PC-3 (cell line): ENCODE measurements around the gene CCR4. TPM values are rescaled to one million over a fixed set of nuclear protein-coding genes. Genes with fewer than 3 reads are reported as not detected.
"Not testable (repeated sequence)": the region's sequence is repeated elsewhere in the genome, so short reads cannot be mapped to it uniquely, and the experiment has no call there.

Experiments
- ATAC-seq: fragments of 200-7000 bp; cut with Tn5 transposase; 2 replicates; pipeline ENCODE4 v1.9.1; 2020; ENCODE audit warnings: mild to moderate bottlenecking, moderate library complexity
- BruUV-seq: library from RNA; stranded (reverse); fragments of 400-500 nt; replicated peaks from 2 replicates; lab custom pipeline; 2021; lab: Mats Ljungman, UMichigan
- CTCF ChIA-PET: fragments of 300-600 bp; sonication (Branson Sonifier 250); formaldehyde crosslinking; loops from one replicate; lab custom pipeline; 2022; ENCODE audit warnings: antibody characterized with exemption; lab: Charles Lee
- POLR2A ChIA-PET: fragments of 300-600 bp; sonication (Branson Sonifier 250); formaldehyde crosslinking; loops from one replicate; lab custom pipeline; 2022; ENCODE audit warnings: antibody characterized with exemption; ENCODE audit not compliant: unreplicated experiment; lab: Charles Lee
- DNase-seq: peaks from one replicate; pipeline ENCODE4 v3.0.0-alpha.2; 2015
- H2AFZ ChIP-seq: fragments of 300-600 bp; sonication (generic); 2 replicates; pipeline ENCODE4 v1.6.0; 2016; ENCODE audit warnings: antibody characterized with exemption, low read length
- H3F3A ChIP-seq: fragments of 300-600 bp; sonication (generic); one replicate; pipeline ENCODE4 v1.6.0; 2017; ENCODE audit warnings: antibody characterized with exemption, low read length, control low read depth, mild to moderate bottlenecking; ENCODE audit not compliant: unreplicated experiment
- H3K27ac ChIP-seq: fragments of 300-600 bp; sonication (generic); 2 replicates; pipeline ENCODE4 v1.5.1; 2016; ENCODE audit warnings: mild to moderate bottlenecking, low read length
- H3K27me3 ChIP-seq: fragments of 300-600 bp; sonication (generic); 2 replicates; pipeline ENCODE4 v1.6.1; 2016; ENCODE audit warnings: low read length, mixed read lengths
- H3K36me3 ChIP-seq: fragments of 300-600 bp; sonication (generic); 2 replicates; pipeline ENCODE4 v1.6.1; 2016; ENCODE audit warnings: low read depth, mixed run types, low read length, mixed read lengths
- H3K4me1 ChIP-seq: fragments of 300-600 bp; sonication (generic); 2 replicates; pipeline ENCODE4 v1.5.1; 2016; ENCODE audit warnings: low read length; ENCODE audit not compliant: insufficient read depth
- H3K4me2 ChIP-seq: fragments of 300-600 bp; sonication (generic); 2 replicates; pipeline ENCODE4 v1.6.0; 2016; ENCODE audit warnings: low read length
- H3K4me3 ChIP-seq: fragments of 300-600 bp; sonication (generic); 2 replicates; pipeline ENCODE4 v1.5.1; 2016; ENCODE audit warnings: mild to moderate bottlenecking, low read length, mixed read lengths
- H3K79me2 ChIP-seq: fragments of 300-600 bp; sonication (generic); 2 replicates; pipeline ENCODE4 v1.6.1; 2017; ENCODE audit warnings: low read length, mixed read lengths
- H3K9ac ChIP-seq: fragments of 300-600 bp; sonication (generic); 2 replicates; pipeline ENCODE4 v1.6.0; 2016; ENCODE audit warnings: mild to moderate bottlenecking, low read length
- H3K9me2 ChIP-seq: fragments of 300-600 bp; sonication (generic); replicated peaks from 2 replicates; pipeline ENCODE4 v1.6.1; 2016; ENCODE audit warnings: mixed run types, low read length, mixed read lengths
- H3K9me3 ChIP-seq: fragments of 300-600 bp; sonication (generic); 2 replicates; pipeline ENCODE4 v1.6.1; 2016; ENCODE audit warnings: low read length, mixed read lengths
- H4K20me1 ChIP-seq: fragments of 300-600 bp; sonication (generic); 2 replicates; pipeline ENCODE4 v1.6.1; 2016; ENCODE audit warnings: low read length, mixed read lengths
- CTCF ChIP-seq: fragments of 300-600 bp; sonication (generic); conservative IDR thresholded peaks from 2 replicates; pipeline ENCODE4 v1.5.1; 2017; ENCODE audit warnings: antibody characterized with exemption, low read depth, mild to moderate bottlenecking, low read length
- EZH2 ChIP-seq: fragments of 300-600 bp; sonication (generic); IDR thresholded peaks from one replicate; pipeline ENCODE4 v1.6.1; 2017; ENCODE audit warnings: antibody characterized with exemption, mild to moderate bottlenecking, low read length; ENCODE audit not compliant: unreplicated experiment
- EZH2phosphoT487 ChIP-seq: fragments of 300-600 bp; sonication (generic); IDR thresholded peaks from 2 replicates; pipeline ENCODE4 v1.6.1; 2018; ENCODE audit warnings: mild to moderate bottlenecking, antibody characterized with exemption, low read length, borderline replicate concordance
- intact Hi-C: fragments of 100-400 bp; cut with micrococcal nuclease; formaldehyde crosslinking; loops from 2 replicates; pipeline ENCODE4 v1.9.0; 2023
- total RNA-seq: library from RNA; depleted of rRNA; stranded (reverse); fragments of >200 nt; gene quantifications from 2 replicates; pipeline ENCODE4 v1.2.3, GENCODE V29; 2014

CCR4 gene
- total RNA-seq, 1 experiment from 2014 or later: 0.29 TPM

DNA sequence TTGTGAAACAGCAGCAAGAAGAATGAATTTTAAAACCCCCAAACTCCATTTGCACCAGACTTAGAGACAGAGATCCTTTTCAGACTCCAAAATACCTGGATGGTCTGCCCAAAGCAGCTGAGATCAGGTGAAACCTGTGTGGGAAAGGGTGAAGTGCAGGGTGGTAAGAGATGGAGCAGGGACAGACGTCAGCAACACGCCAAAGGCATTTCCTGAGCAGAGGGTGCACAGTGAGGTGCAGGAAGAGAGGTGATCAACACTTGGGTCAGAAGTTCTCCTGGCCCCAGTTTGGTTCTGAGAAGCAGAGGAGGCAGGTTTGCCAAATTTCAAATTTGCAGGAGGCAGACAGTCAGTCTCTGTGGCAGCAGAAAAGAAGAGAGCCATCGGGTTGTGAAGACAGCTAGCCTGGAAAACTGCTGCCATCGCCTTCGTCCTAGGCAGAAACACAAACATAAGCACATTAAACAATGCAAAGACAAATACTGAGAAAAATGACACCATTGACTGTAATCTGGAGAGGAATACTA, 9.8 kb downstream of the CCR4 start:
- Histone ChIP-seq H3K4me3 (no peak overlapping the region), H3K4me2 (no peak overlapping the region), H3K79me2 (no peaks in the 10 kb centered on the region), H3K9me2 (no peaks in the 10 kb centered on the region), H3K4me1 (no peaks in the 10 kb centered on the region), H3K36me3 (0 out of 2 replicates have a peak, but pooled peaks cover 4% of the 10 kb centered on the region), H3K9me3 (0 out of 2 replicates have a peak, but pooled peaks cover 10% of the 10 kb centered on the region), H2AFZ (no peak overlapping the region), H3F3A (no peaks in the 10 kb centered on the region), H3K27ac (no peak overlapping the region), H3K9ac (no peak overlapping the region), H4K20me1 (no peaks in the 10 kb centered on the region), H3K27me3 (no peaks in the 10 kb centered on the region)
- POLR2A ChIA-PET: no interaction called here
- DNase-seq (no peak), ATAC-seq (no peak)
- CTCF ChIA-PET: no interaction called here
- intact Hi-C loops: no loop called here
- TF ChIP-seq EZH2phosphoT487 (no peak), EZH2 (no peak), CTCF (no peak)
- no TSS peak for BruUV-seq

- H3K27me3 ChIP-seq: no peaks in the 10 kb centered on the region
- POLR2A ChIA-PET: no interaction called here
- CTCF ChIA-PET: no interaction called here
- ATAC-seq (no peak), DNase-seq (no peak)
- no peak overlapping the region for H3K4me3 ChIP-seq
- no peak overlapping the region for H2AFZ ChIP-seq
- intact Hi-C loops: no loop called here
- H3K9me2 ChIP-seq: no peaks in the 10 kb centered on the region
- no peak overlapping the region for H3K4me2 ChIP-seq
- H3K4me1 ChIP-seq: peaks cover 3% of the 10 kb centered on the region; the same call in 1 of the 2 replicates
- TF ChIP-seq EZH2phosphoT487: no peak
- no peak for TF ChIP-seq EZH2
- no peak for TF ChIP-seq CTCF
- H4K20me1 ChIP-seq: no peaks in the 10 kb centered on the region
- H3F3A ChIP-seq: no peaks in the 10 kb centered on the region
- H3K9ac ChIP-seq: no peak overlapping the region
- H3K79me2 ChIP-seq: no peaks in the 10 kb centered on the region
- H3K9me3 ChIP-seq: 0 out of 2 replicates have a peak, but pooled peaks cover 10% of the 10 kb centered on the region
- no peak overlapping the region for H3K27ac ChIP-seq
- H3K36me3 ChIP-seq: 0 out of 2 replicates have a peak, but pooled peaks cover 4% of the 10 kb centered on the region
- no TSS peak for BruUV-seq
These were observed 12.4 kb downstream of the CCR4 start for GRCh38 chr3:32963871-32964270.

DNA sequence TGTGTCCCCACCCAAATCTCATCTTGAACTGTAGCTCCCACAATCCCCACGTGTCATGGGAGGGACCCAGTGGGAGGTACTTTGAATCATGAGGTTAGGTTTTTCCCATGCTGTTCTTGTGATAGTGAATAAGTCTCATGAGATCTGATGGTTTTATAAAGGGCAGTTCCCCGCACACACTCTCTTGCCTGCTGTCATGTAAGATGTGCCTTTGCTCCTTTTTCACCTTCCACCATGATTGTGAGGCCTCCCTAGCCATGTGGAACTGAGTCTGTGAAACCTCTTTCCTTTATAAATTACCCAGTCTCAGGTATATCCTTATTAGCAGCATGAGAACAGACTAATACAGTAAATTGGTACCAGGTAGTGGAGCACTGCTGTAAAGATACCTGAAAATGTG, 13.3 kb downstream of the CCR4 start:
- H3K36me3 ChIP-seq, intact Hi-C loops, H3K9ac ChIP-seq, H3K4me2 ChIP-seq, POLR2A ChIA-PET, DNase-seq, H3K27me3 ChIP-seq, BruUV-seq, H2AFZ ChIP-seq, H3K79me2 ChIP-seq, H3K9me2 ChIP-seq, H3F3A ChIP-seq, CTCF ChIA-PET, H3K27ac ChIP-seq, H4K20me1 ChIP-seq, H3K4me3 ChIP-seq, ATAC-seq: not testable (repeated sequence)
- 0 out of 2 replicates have a peak, but pooled peaks cover 10% of the 10 kb centered on the region for H3K9me3 ChIP-seq
- H3K4me1 ChIP-seq: peaks cover 12% of the 10 kb centered on the region

DNA sequence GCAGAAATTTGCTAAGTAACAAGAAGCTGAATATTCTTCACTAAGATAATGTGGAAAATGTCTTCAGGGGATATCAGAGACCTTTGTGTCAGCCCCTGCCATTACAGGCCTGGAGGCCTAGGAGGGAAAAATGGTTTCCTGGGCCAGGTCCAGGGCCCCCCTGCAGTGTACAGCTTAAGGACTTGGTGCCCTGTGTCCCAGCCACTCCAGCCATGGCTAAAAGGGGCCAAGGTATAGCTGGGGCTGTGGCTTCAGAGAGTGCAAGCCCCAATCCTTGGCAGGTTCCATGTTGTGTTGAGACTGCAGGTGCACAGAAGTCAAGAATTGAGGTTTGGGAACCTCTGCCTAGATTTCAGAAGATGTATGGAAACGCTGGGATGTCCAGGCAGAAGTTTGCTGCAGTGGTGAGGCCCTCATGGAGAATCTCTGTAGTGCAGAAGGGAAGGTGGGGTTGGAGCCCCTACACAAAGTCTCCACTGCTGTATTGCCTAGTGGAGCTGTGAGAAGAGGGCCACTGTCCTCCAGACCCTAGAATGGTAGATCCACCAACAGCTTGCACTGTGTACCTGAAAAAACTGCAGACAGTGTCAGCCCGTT, 14.3 kb downstream of the CCR4 start:
- Histone ChIP-seq H3K4me1 (peaks cover 19% of the 10 kb centered on the region), H3K9me3 (0 out of 2 replicates have a peak, but pooled peaks cover 10% of the 10 kb centered on the region)
- DNase-seq, H2AFZ ChIP-seq, H3K4me3 ChIP-seq, H4K20me1 ChIP-seq, H3K9me2 ChIP-seq, H3K9ac ChIP-seq, CTCF ChIA-PET, H3K79me2 ChIP-seq, ATAC-seq, intact Hi-C loops, H3F3A ChIP-seq, H3K36me3 ChIP-seq, H3K27me3 ChIP-seq, H3K27ac ChIP-seq, BruUV-seq, POLR2A ChIA-PET, H3K4me2 ChIP-seq: not testable (repeated sequence)

- POLR2A ChIA-PET, H4K20me1 ChIP-seq, ATAC-seq, H3K4me3 ChIP-seq, H3F3A ChIP-seq, CTCF ChIA-PET, H3K27ac ChIP-seq, BruUV-seq, H3K9ac ChIP-seq, DNase-seq, H3K4me2 ChIP-seq, H3K9me2 ChIP-seq, intact Hi-C loops, H2AFZ ChIP-seq, H3K36me3 ChIP-seq, H3K79me2 ChIP-seq, H3K27me3 ChIP-seq: not testable (repeated sequence)
- Histone ChIP-seq H3K9me3 (0 out of 2 replicates have a peak, but pooled peaks cover 10% of the 10 kb centered on the region), H3K4me1 (peaks cover 19% of the 10 kb centered on the region)
These were observed 15.2 kb downstream of the CCR4 start for GRCh38 chr3:32966627-32967026.
